Stomach (tissue), 9 donors: ENCODE measurements around the gene ZNF688. TPM values are rescaled to one million over a fixed set of nuclear protein-coding genes. Genes with fewer than 3 reads are reported as not detected.

ENCODE experiments used
- DNase-seq, 2 donors: peaks; one replicate each; pipeline versions ENCODE4 v3.0.0 to v3.0.0-alpha.2; 2013 to 2019
- H3K27ac ChIP-seq, 5 donors: fragments of 200-600 bp in 4 of 5; sonication (generic) in 4 of 5; one replicate each; pipeline ENCODE4 v1.5.1; 2013 to 2019; ENCODE audit warnings: mild to moderate bottlenecking in 1 of 5, moderate library complexity in 1 of 5
- H3K27me3 ChIP-seq, 3 donors: fragments of 200-600 bp; sonication (generic); one replicate each; pipeline ENCODE4 v1.5.1; 2017 to 2019; ENCODE audit warnings: mixed run types in 1 of 3
- H3K36me3 ChIP-seq, 4 donors: fragments of 200-600 bp; sonication (generic); 1 replicate in 3 of 4; 2 replicates in 1 of 4; pipeline ENCODE4 v1.5.1; 2016 to 2019
- H3K4me1 ChIP-seq, 4 donors: fragments of 200-600 bp; sonication (generic); one replicate each; pipeline ENCODE4 v1.5.1; 2016 to 2019
- H3K4me3 ChIP-seq, 4 donors: fragments of 200-600 bp; sonication (generic) in 3 of 4; one replicate each; pipeline ENCODE4 v1.5.1; 2016 to 2019; ENCODE audit warnings: mild to moderate bottlenecking in 1 of 4
- H3K9me3 ChIP-seq, 4 donors: fragments of 200-600 bp; sonication (generic); one replicate each; pipeline ENCODE4 v1.5.1; 2016 to 2019
- EP300 ChIP-seq: sonication (generic); formaldehyde crosslinking; IDR thresholded peaks from one replicate; pipeline ENCODE4 v1.6.1; 2017; ENCODE audit warnings: antibody characterized with exemption
- POLR2A ChIP-seq, 4 donors: fragments of 450-650 bp; IDR thresholded peaks; one replicate each; pipeline ENCODE4 v1.6.1; 2016; ENCODE audit warnings: antibody characterized with exemption in 4 of 4, control low read depth in 2 of 4, mild to moderate bottlenecking in 1 of 4, moderate library complexity in 1 of 4
- POLR2AphosphoS5 ChIP-seq, 3 donors: sonication (generic); formaldehyde crosslinking; IDR thresholded peaks; one replicate each; pipeline ENCODE4 v1.6.1; 2016; ENCODE audit warnings: antibody characterized with exemption in 3 of 3
- WGBS, 5 donors: extraction: QIAGEN DNeasy Blood & Tissue Kit in 3 of 5; methylation state at CpG; one replicate each; pipeline versions ENCODE4 v1.1.5 to v1.1.7; 2013 to 2018; 5-methylcytosine and 5-hydroxymethylcytosine counted together
- intact Hi-C: fragments of 100-400 bp; cut with DNase I; formaldehyde crosslinking; loops from one replicate; pipeline ENCODE4 v1.15.1; 2023; ENCODE audit warnings: low total_unique reads
- polyA plus RNA-seq, 3 donors: library from polyadenylated mRNA; stranded (reverse); fragments of 200-250 nt; gene quantifications; one replicate each; pipeline ENCODE4 v1.2.3, GENCODE V29; 2013
- total RNA-seq, 5 donors: library from RNA; depleted of rRNA; stranded (reverse); fragments of >200 nt; gene quantifications; one replicate each; pipeline versions ENCODE4 v1.1.0 to v1.2.3, GENCODE V29; 2014 to 2016
- TF ChIP-seq, protein P1 (sequence below), 7 experiments: fragments of 450-650 bp in 4 of 7; fragments of 200-600 bp in 3 of 7; sonication (generic) in 3 of 7; IDR thresholded peaks; one replicate each; pipeline ENCODE4 v1.5.1; 2016 to 2019; ENCODE audit warnings: antibody characterized with exemption in 7 of 7, control low read depth in 2 of 7, mild to moderate bottlenecking in 1 of 7
- donor health status: healthy with polysubstance abuse.
- donor health status: Bipolar disorder and iron deficiency.
- donor health status: healthy.

ZNF688 gene
- total and polyA plus RNA-seq, 8 donors: 9.4 to 123 (median 22.0) TPM

DNA sequence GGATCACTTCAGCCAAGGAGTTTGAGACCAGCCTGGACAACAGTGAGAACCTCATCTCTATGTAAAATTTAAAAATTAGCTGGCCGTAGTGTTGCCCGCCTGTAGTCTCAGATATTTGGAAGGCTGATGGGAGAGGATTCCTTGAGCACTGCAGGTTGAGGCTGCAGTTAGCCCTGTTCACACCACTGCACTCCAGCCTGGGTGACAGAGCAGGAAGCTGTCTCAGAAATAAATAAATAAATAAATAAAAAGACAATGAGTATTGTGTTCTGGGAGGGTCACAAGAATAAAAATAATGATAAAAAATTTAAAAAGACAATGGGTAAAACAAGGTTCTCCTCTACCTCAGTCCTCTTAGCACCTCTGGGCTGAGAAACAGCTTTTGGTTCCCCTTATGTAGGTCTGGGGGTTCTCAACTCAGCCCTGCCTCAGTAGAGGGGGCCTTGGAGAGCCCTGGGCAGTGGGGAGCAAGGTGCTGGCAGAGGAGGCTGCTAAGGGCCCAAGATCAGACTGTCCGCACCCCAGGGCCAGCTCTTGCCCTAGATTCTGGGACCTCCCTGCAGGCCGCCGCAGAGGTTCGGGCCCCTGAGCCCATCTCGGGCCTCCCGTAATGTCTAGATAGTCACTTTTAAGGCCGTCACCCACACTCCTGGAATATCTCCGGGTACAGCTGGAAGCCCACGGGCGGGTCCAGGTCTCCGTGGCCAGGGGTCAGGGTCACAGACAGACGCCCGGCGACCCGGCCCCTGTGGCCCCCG is 16.8 kb downstream of the ZNF688 start:
- H3K9me3 ChIP-seq: no peaks in the 10 kb centered on the region
- peaks cover 0 to 83% (median 62%) of the 10 kb centered on the region in 4 donors for H3K4me1 ChIP-seq
- no peaks in the 10 kb centered on the region for H3K27me3 ChIP-seq
- no peak for TF ChIP-seq EP300
- TF ChIP-seq POLR2A (IDR thresholded peaks at IDR 0.05): no peak
- peak overlapping the region in 1 of 4 donors; percentile 84 for H3K4me3 ChIP-seq
- DNase-seq: no peak
- H3K27ac ChIP-seq: peak overlapping the region in 1 of 5 donors; percentile 2
- intact Hi-C loops: no loop called here
- WGBS, 5 donors: 78 to 91% (median 82%) methylated on average over 4 to 18 of the region's 18 CpGs
- peaks cover 13 to 40% (median 37%) of the 10 kb centered on the region in 4 donors for H3K36me3 ChIP-seq

DNA sequence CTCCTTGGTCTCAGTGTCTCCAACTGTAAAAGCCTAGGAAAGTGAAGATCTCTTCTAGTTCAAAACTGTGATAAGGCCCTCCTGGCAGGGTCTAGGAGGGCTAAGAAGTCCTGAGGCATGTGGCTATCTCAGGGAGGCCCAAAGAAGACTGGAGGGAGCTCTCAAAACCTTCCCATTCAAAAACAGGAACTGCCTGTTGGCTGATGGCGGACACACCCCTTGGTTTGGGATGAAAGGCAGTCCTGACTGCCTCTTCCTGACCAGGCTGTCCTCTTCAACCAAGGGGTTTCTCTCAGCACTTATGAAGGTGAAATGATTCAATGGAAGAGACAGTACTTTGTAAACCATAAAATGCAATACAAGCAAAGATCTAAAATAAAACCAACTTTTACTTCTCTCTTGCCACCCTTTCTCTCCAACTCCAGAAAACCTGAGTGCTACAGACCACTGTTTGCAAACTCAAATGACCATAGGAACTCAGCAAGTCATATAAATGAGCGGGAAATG is 18.1 kb downstream of the ZNF688 start:
- Histone ChIP-seq H3K4me1 (peaks cover 1 to 83% (median 65%) of the 10 kb centered on the region in 4 donors), H3K4me3 (no peak overlapping the region), H3K27ac (peak overlapping the region in 4 of 5 donors; percentile 10 to 43 (median 28)), H3K9me3 (no peaks in the 10 kb centered on the region), H3K36me3 (peaks cover 13 to 40% (median 37%) of the 10 kb centered on the region in 4 donors), H3K27me3 (no peaks in the 10 kb centered on the region)
- intact Hi-C loops: no loop called here
- DNase-seq: no peak
- no peak for TF ChIP-seq POLR2A (IDR thresholded peaks at IDR 0.05)
- no peak for TF ChIP-seq EP300
- TF ChIP-seq POLR2AphosphoS5 (IDR thresholded peaks at IDR 0.05): no peak
- TF ChIP-seq, protein P1, sequence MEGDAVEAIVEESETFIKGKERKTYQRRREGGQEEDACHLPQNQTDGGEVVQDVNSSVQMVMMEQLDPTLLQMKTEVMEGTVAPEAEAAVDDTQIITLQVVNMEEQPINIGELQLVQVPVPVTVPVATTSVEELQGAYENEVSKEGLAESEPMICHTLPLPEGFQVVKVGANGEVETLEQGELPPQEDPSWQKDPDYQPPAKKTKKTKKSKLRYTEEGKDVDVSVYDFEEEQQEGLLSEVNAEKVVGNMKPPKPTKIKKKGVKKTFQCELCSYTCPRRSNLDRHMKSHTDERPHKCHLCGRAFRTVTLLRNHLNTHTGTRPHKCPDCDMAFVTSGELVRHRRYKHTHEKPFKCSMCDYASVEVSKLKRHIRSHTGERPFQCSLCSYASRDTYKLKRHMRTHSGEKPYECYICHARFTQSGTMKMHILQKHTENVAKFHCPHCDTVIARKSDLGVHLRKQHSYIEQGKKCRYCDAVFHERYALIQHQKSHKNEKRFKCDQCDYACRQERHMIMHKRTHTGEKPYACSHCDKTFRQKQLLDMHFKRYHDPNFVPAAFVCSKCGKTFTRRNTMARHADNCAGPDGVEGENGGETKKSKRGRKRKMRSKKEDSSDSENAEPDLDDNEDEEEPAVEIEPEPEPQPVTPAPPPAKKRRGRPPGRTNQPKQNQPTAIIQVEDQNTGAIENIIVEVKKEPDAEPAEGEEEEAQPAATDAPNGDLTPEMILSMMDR (IDR thresholded peaks at IDR 0.05): no peak
- 83 to 97% (median 87%) methylated on average over 2 of the region's 2 CpGs for WGBS, 5 donors

DNA sequence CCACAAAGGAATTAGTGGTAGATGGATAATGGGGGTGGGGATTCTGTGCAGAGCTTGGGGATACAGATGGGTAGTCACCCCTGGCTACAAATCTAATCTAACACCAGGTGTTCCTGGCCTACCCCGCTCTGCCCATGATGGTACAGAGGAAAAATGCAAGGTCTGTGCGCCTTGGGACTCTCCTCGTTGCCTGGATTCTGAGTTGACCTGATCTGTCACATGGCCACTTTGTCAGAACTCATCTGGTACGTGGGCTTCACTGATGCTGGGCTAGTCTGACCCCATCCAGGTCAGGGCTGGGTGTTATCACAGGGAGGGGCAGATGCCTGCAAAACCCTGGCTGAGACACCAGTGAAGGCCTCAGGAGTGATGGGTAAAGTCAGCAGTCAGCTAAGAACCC is 18.6 kb downstream of the ZNF688 start:
- WGBS, 5 donors: 79 to 90% (median 83%) methylated on average over 4 of the region's 4 CpGs
- H3K9me3 ChIP-seq: no peaks in the 10 kb centered on the region
- peaks cover 13 to 40% (median 37%) of the 10 kb centered on the region in 4 donors for H3K36me3 ChIP-seq
- no peak for DNase-seq
- peak overlapping the region in 4 of 5 donors; percentile 10 to 48 (median 42) for H3K27ac ChIP-seq
- peaks cover 5 to 83% (median 66%) of the 10 kb centered on the region in 4 donors for H3K4me1 ChIP-seq
- intact Hi-C loops: no loop called here
- H3K4me3 ChIP-seq: no peak overlapping the region
- TF ChIP-seq POLR2A (IDR thresholded peaks at IDR 0.05) (no peak), POLR2AphosphoS5 (IDR thresholded peaks at IDR 0.05) (no peak), EP300 (no peak)
- TF ChIP-seq, protein P1 (IDR thresholded peaks at IDR 0.05): no peak
- no peaks in the 10 kb centered on the region for H3K27me3 ChIP-seq

DNA sequence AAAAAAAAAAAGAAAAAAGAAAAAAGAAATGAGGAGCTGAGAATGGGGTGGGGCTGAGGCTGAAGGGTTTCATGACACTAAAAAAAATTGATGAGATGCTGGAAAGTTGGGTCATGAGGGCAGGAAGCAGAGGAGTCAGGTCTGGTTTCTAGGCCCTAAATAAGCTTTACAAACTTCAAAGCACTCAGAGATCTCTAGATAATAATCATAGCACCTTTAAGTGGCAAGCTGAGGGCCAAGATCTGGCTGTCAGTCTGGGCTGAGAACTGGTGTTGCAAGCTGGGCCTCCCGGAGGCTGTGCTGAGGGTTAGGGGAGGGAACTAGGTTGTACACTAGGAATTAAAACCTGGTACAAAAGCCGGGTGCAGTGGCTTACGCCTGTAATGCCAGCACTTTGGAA is 19.7 kb downstream of the ZNF688 start:
- Histone ChIP-seq H3K4me3 (no peak overlapping the region), H3K27ac (peak overlapping the region in 3 of 5 donors; percentile 42 to 48 (median 42)), H3K27me3 (no peaks in the 10 kb centered on the region), H3K9me3 (no peaks in the 10 kb centered on the region), H3K4me1 (peaks cover 5 to 73% (median 58%) of the 10 kb centered on the region in 4 donors), H3K36me3 (peaks cover 13 to 40% (median 37%) of the 10 kb centered on the region in 4 donors)
- DNase-seq: no peak
- intact Hi-C loops: no loop called here
- WGBS, 5 donors: 24 to 48% (median 36%) methylated on average over 3 of the region's 3 CpGs
- TF ChIP-seq POLR2A (IDR thresholded peaks at IDR 0.05) (no peak), POLR2AphosphoS5 (IDR thresholded peaks at IDR 0.05) (no peak), EP300 (no peak)
- TF ChIP-seq, protein P1 (IDR thresholded peaks at IDR 0.05): no peak
